ENCODE measurements around the gene PIP5KL1. TPM values are rescaled to one million over a fixed set of nuclear protein-coding genes. Genes with fewer than 3 reads are reported as not detected.

Gene PIP5KL1
- total and polyA plus RNA-seq, 2 experiments from 2014 or later, result 1.4 to 1.6 TPM

- H3K4me1 ChIP-seq (ENCODE audit: insufficient read depth), result peaks cover 12% of the 10 kb centered on the region
- peak; percentile 93 for DNase-seq (ENCODE audit: low spot score)
Observed at GRCh38 chr9:127919253-127919815, 11.2 kb downstream of the PIP5KL1 start.

GRCh38 chr9:127918183-127919107 lies 12.1 kb downstream of the PIP5KL1 start:
- no peak overlapping the region for H3K4me3 ChIP-seq
- 86% methylated on average over 8 of the region's 8 CpGs for WGBS (ENCODE audit: low lambda C conversion rate, missing lambda C conversion rate)
- peaks cover 12% of the 10 kb centered on the region for H3K4me1 ChIP-seq (ENCODE audit: insufficient read depth)
- H2AFZ ChIP-seq, result no peak overlapping the region
- peaks cover 2% of the 10 kb centered on the region for H3K27me3 ChIP-seq
- no peak overlapping the region for H3K4me2 ChIP-seq
- DNase-seq (ENCODE audit: low spot score), result no peak
- no peaks in the 10 kb centered on the region for H4K20me1 ChIP-seq (ENCODE audit: insufficient read depth, poor library complexity, severe bottlenecking)
- no peaks in the 10 kb centered on the region for H3K9me2 ChIP-seq (replicated peaks; ENCODE audit: insufficient read depth)
- no peak overlapping the region for H3K27ac ChIP-seq
- H3K79me2 ChIP-seq, result no peaks in the 10 kb centered on the region
- TF ChIP-seq EZH2phosphoT487 (IDR thresholded peaks at IDR 0.05; ENCODE audit: low read depth, severe bottlenecking, unreplicated experiment), result no peak
- no peak for TF ChIP-seq EZH2 (IDR thresholded peaks at IDR 0.05; ENCODE audit: borderline replicate concordance)
- TF ChIP-seq CTCF (IDR thresholded peaks at IDR 0.05; ENCODE audit: poor library complexity), result no peak
- no peaks in the 10 kb centered on the region for H3K9me3 ChIP-seq (ENCODE audit: low read depth)
- no peaks in the 10 kb centered on the region for H3K36me3 ChIP-seq (replicated peaks; ENCODE audit: insufficient read depth, low read depth)

More at GRCh38 chr9:127919253-127919815, 11.2 kb downstream of the PIP5KL1 start:
- no peaks in the 10 kb centered on the region for H3K36me3 ChIP-seq (replicated peaks; ENCODE audit: insufficient read depth, low read depth)
- H3K9me2 ChIP-seq (replicated peaks; ENCODE audit: insufficient read depth), result no peaks in the 10 kb centered on the region
- H3K4me3 ChIP-seq, result no peak overlapping the region
- H4K20me1 ChIP-seq (ENCODE audit: insufficient read depth, poor library complexity, severe bottlenecking), result no peaks in the 10 kb centered on the region
- H3K4me2 ChIP-seq, result no peak overlapping the region
- TF ChIP-seq EZH2 (IDR thresholded peaks at IDR 0.05; ENCODE audit: borderline replicate concordance), result no peak
- no peak for TF ChIP-seq EZH2phosphoT487 (IDR thresholded peaks at IDR 0.05; ENCODE audit: low read depth, severe bottlenecking, unreplicated experiment)
- no peak for TF ChIP-seq CTCF (IDR thresholded peaks at IDR 0.05; ENCODE audit: poor library complexity)
- no peaks in the 10 kb centered on the region for H3K9me3 ChIP-seq (ENCODE audit: low read depth)
- H3K27me3 ChIP-seq, result peaks cover 2% of the 10 kb centered on the region
- no peak overlapping the region for H3K27ac ChIP-seq
- H2AFZ ChIP-seq, result no peak overlapping the region
- H3K79me2 ChIP-seq, result no peaks in the 10 kb centered on the region
- 44% methylated on average over 8 of the region's 8 CpGs for WGBS (ENCODE audit: low lambda C conversion rate, missing lambda C conversion rate)

GRCh38 chr9:127917603-127918002 lies 13.0 kb downstream of the PIP5KL1 start:
- Histone ChIP-seq H3K27me3 (peaks cover 2% of the 10 kb centered on the region), H3K4me1 (ENCODE audit: insufficient read depth) (peaks cover 18% of the 10 kb centered on the region), H3K4me2 (peak overlapping the region; percentile 75), H4K20me1 (ENCODE audit: insufficient read depth, poor library complexity, severe bottlenecking) (no peaks in the 10 kb centered on the region), H3K36me3 (replicated peaks; ENCODE audit: insufficient read depth, low read depth) (no peaks in the 10 kb centered on the region), H3K79me2 (no peaks in the 10 kb centered on the region), H2AFZ (no peak overlapping the region), H3K9me3 (ENCODE audit: low read depth) (no peaks in the 10 kb centered on the region), H3K4me3 (no peak overlapping the region), H3K9me2 (replicated peaks; ENCODE audit: insufficient read depth) (no peaks in the 10 kb centered on the region), H3K27ac (no peak overlapping the region)
- TF ChIP-seq CTCF (IDR thresholded peaks at IDR 0.05; ENCODE audit: poor library complexity) (no peak), EZH2phosphoT487 (IDR thresholded peaks at IDR 0.05; ENCODE audit: low read depth, severe bottlenecking, unreplicated experiment) (no peak), EZH2 (IDR thresholded peaks at IDR 0.05; ENCODE audit: borderline replicate concordance) (no peak)
- DNase-seq (ENCODE audit: low spot score), result no peak
- WGBS (ENCODE audit: low lambda C conversion rate, missing lambda C conversion rate), result 87% methylated on average over 6 of the region's 6 CpGs
